ENCODE measurements around the gene IGFBPL1. TPM values are rescaled to one million over a fixed set of nuclear protein-coding genes. Genes with fewer than 3 reads are reported as not detected.

The IGFBPL1 gene
- total RNA-seq, 1 donor from 2014 or later, result not detected

- Histone ChIP-seq H3K36me3 (ENCODE audit: control insufficient read depth, insufficient read depth, low read length) (no peaks in the 10 kb centered on the region), H3K27me3 (ENCODE audit: control insufficient read depth, insufficient read depth, low read length) (no peaks in the 10 kb centered on the region), H3K4me3 (ENCODE audit: low read depth, low read length) (no peak overlapping the region)
- FAIRE-seq, result no peak
- no peak for DNase-seq (ENCODE audit: low read depth)
- TF ChIP-seq, protein P1, sequence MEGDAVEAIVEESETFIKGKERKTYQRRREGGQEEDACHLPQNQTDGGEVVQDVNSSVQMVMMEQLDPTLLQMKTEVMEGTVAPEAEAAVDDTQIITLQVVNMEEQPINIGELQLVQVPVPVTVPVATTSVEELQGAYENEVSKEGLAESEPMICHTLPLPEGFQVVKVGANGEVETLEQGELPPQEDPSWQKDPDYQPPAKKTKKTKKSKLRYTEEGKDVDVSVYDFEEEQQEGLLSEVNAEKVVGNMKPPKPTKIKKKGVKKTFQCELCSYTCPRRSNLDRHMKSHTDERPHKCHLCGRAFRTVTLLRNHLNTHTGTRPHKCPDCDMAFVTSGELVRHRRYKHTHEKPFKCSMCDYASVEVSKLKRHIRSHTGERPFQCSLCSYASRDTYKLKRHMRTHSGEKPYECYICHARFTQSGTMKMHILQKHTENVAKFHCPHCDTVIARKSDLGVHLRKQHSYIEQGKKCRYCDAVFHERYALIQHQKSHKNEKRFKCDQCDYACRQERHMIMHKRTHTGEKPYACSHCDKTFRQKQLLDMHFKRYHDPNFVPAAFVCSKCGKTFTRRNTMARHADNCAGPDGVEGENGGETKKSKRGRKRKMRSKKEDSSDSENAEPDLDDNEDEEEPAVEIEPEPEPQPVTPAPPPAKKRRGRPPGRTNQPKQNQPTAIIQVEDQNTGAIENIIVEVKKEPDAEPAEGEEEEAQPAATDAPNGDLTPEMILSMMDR (IDR thresholded peaks at IDR 0.05; ENCODE audit: insufficient read depth, low read length, severe bottlenecking), result no peak
Measured at GRCh38 chr9:38387751-38388150, 36.5 kb downstream of the IGFBPL1 start.

GRCh38 chr9:38387066-38387465, 37.2 kb downstream of the IGFBPL1 start:
- Histone ChIP-seq H3K36me3 (ENCODE audit: control insufficient read depth, insufficient read depth, low read length) (no peaks in the 10 kb centered on the region), H3K27me3 (ENCODE audit: control insufficient read depth, insufficient read depth, low read length) (no peaks in the 10 kb centered on the region), H3K4me3 (ENCODE audit: low read depth, low read length) (no peak overlapping the region)
- DNase-seq (ENCODE audit: low read depth), result no peak
- TF ChIP-seq, protein P1 (IDR thresholded peaks at IDR 0.05; ENCODE audit: insufficient read depth, low read length, severe bottlenecking), result no peak
- no peak for FAIRE-seq

GRCh38 chr9:38386319-38386895, 37.8 kb downstream of the IGFBPL1 start:
- FAIRE-seq (no peak), DNase-seq (ENCODE audit: low read depth) (no peak)
- H3K27me3 ChIP-seq (ENCODE audit: control insufficient read depth, insufficient read depth, low read length), result no peaks in the 10 kb centered on the region
- H3K4me3 ChIP-seq (ENCODE audit: low read depth, low read length), result no peak overlapping the region
- no peaks in the 10 kb centered on the region for H3K36me3 ChIP-seq (ENCODE audit: control insufficient read depth, insufficient read depth, low read length)
- TF ChIP-seq, protein P1 (IDR thresholded peaks at IDR 0.05; ENCODE audit: insufficient read depth, low read length, severe bottlenecking), result no peak

GRCh38 chr9:38385896-38386295, 38.4 kb downstream of the IGFBPL1 start:
- DNase-seq (ENCODE audit: low read depth), result no peak
- H3K36me3 ChIP-seq (ENCODE audit: control insufficient read depth, insufficient read depth, low read length), result no peaks in the 10 kb centered on the region
- TF ChIP-seq, protein P1 (IDR thresholded peaks at IDR 0.05; ENCODE audit: insufficient read depth, low read length, severe bottlenecking), result no peak
- H3K4me3 ChIP-seq (ENCODE audit: low read depth, low read length), result no peak overlapping the region
- no peak for FAIRE-seq
- no peaks in the 10 kb centered on the region for H3K27me3 ChIP-seq (ENCODE audit: control insufficient read depth, insufficient read depth, low read length)

GRCh38 chr9:38384990-38385848, 39.0 kb downstream of the IGFBPL1 start:
- DNase-seq (ENCODE audit: low read depth) (no peak), FAIRE-seq (no peak)
- TF ChIP-seq, protein P1 (IDR thresholded peaks at IDR 0.05; ENCODE audit: insufficient read depth, low read length, severe bottlenecking), result no peak
- Histone ChIP-seq H3K4me3 (ENCODE audit: low read depth, low read length) (no peak overlapping the region), H3K36me3 (ENCODE audit: control insufficient read depth, insufficient read depth, low read length) (no peaks in the 10 kb centered on the region), H3K27me3 (ENCODE audit: control insufficient read depth, insufficient read depth, low read length) (no peaks in the 10 kb centered on the region)
